ENCODE data around the gene PCSK9.

Gene PCSK9

DNA sequence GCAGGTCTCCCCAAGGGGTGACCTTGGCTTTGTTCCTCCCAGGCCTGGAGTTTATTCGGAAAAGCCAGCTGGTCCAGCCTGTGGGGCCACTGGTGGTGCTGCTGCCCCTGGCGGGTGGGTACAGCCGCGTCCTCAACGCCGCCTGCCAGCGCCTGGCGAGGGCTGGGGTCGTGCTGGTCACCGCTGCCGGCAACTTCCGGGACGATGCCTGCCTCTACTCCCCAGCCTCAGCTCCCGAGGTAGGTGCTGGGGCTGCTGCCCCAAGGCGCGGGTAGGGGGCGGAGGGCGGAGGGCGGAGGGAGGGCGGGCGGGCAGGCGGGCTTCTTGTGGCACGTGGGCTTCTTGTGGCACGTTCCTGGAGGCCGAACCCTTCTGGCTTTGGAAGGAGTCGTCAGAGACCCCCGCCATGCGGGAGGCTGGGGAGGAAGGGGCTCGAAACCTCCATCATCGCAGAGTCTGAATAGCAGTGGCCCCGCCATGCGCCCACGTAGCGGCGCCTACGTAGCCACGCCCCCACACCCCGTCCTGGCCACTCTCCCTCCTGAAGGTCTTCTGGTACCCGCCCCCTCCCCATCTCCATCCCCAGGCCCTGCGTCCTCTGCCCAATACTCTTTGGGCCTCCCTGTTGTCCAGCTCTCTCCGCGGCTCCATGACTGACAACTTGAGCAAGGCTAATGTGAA is 16.7 kb downstream of the PCSK9 start:
- no peak for DNase-seq (ENCODE audit: extremely low read depth, low read depth)
- TF ChIP-seq, protein P1, sequence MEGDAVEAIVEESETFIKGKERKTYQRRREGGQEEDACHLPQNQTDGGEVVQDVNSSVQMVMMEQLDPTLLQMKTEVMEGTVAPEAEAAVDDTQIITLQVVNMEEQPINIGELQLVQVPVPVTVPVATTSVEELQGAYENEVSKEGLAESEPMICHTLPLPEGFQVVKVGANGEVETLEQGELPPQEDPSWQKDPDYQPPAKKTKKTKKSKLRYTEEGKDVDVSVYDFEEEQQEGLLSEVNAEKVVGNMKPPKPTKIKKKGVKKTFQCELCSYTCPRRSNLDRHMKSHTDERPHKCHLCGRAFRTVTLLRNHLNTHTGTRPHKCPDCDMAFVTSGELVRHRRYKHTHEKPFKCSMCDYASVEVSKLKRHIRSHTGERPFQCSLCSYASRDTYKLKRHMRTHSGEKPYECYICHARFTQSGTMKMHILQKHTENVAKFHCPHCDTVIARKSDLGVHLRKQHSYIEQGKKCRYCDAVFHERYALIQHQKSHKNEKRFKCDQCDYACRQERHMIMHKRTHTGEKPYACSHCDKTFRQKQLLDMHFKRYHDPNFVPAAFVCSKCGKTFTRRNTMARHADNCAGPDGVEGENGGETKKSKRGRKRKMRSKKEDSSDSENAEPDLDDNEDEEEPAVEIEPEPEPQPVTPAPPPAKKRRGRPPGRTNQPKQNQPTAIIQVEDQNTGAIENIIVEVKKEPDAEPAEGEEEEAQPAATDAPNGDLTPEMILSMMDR (IDR thresholded peaks at IDR 0.05; ENCODE audit: low read depth, low read length) = no peak

DNA sequence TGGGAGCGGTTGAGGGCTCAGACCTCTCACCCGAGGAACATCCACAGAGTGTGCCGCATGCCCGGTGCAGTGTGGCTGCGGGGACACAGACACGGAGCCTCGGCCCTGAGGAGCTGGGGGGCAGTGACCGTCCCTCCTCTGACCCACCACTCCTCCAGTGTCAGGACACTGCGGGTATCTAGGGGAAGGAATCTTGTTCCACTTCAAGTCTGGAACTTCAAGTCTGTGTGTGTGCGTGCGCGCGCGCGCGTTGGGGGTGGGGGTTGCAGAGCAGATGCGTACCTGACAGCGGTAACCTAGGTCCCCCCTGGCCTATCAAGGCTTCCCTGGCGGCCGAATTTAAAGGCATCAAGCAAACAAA is 17.3 kb downstream of the PCSK9 start:
- no peak for DNase-seq (ENCODE audit: extremely low read depth, low read depth)
- TF ChIP-seq, protein P1 (IDR thresholded peaks at IDR 0.05; ENCODE audit: low read depth, low read length) = no peak

DNA sequence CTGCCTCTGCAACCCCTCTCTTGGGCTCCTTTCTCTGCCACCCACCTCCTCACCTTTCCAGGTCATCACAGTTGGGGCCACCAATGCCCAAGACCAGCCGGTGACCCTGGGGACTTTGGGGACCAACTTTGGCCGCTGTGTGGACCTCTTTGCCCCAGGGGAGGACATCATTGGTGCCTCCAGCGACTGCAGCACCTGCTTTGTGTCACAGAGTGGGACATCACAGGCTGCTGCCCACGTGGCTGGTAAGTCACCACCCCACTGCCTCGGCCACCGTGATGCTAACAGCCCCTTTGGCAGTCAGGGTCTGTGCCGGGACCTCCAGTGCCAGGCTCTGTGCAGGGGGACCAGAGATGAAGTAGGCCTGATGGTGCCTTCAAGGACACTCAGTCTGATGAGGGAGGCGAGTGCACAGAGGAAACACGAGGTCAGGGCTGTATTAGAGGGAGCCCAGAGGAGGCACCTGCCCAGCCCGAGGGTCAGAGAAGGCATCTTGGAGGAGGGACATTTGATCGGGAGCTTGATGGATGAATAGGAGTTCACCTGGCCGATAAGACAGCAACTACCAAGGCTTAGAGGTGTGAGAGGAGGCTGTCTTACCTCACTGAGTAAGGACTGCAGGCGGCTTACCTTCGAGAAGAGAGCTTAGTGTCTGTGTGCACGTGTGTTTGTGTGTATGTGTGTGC is 18.1 kb downstream of the PCSK9 start:
- TF ChIP-seq, protein P1 (IDR thresholded peaks at IDR 0.05; ENCODE audit: low read depth, low read length) = no peak

DNA sequence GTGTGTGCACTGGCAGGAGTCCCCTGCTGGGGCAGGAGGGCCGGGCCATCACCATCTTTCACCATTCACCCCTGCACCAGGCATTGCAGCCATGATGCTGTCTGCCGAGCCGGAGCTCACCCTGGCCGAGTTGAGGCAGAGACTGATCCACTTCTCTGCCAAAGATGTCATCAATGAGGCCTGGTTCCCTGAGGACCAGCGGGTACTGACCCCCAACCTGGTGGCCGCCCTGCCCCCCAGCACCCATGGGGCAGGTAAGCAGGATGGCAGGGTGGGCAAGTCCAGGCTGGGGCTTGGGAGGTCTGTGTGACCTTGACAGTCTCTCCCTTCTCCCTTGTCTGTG is 18.6 kb downstream of the PCSK9 start:
- DNase-seq (ENCODE audit: extremely low read depth, low read depth) = no peak
- TF ChIP-seq, protein P1 (IDR thresholded peaks at IDR 0.05; ENCODE audit: low read depth, low read length) = no peak

More for the DNA sequence above, 18.1 kb downstream of the PCSK9 start:
- DNase-seq (ENCODE audit: extremely low read depth, low read depth) = no peak

DNA sequence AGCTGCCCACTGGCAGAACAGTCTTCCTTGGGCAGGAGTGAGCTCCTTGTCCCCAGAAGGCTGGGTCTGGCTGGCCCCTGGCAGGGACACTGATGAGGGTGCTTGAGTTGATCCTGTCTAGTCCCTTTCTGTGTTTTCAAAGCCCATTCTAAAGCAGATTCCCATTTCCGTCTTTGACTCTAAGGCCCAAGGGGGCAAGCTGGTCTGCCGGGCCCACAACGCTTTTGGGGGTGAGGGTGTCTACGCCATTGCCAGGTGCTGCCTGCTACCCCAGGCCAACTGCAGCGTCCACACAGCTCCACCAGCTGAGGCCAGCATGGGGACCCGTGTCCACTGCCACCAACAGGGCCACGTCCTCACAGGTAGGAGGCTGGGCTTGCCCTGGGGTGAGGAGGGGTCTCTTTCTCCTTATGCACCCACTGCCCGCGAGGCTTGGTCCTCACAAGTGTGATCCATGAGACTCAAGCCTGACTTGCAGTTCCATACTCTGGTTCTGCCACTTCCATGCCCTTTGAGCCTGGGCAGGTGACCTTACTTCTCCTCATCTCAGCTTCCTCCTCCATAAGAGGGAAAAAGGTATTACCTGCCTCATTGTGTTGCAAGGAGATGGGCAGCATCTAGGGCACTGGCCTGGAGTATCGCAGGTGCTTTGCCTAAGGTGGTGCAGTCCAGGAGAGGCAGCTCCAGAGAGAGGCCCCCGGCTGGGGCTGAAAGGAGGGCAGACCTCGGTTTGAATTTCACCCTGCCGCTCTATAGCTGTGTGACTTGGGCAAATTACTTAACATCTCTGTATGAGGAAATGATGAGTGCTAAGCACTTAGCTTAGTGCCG is 20.2 kb downstream of the PCSK9 start:
- no peak for DNase-seq (ENCODE audit: extremely low read depth, low read depth)
- TF ChIP-seq, protein P1 (IDR thresholded peaks at IDR 0.05; ENCODE audit: low read depth, low read length) = no peak

DNA sequence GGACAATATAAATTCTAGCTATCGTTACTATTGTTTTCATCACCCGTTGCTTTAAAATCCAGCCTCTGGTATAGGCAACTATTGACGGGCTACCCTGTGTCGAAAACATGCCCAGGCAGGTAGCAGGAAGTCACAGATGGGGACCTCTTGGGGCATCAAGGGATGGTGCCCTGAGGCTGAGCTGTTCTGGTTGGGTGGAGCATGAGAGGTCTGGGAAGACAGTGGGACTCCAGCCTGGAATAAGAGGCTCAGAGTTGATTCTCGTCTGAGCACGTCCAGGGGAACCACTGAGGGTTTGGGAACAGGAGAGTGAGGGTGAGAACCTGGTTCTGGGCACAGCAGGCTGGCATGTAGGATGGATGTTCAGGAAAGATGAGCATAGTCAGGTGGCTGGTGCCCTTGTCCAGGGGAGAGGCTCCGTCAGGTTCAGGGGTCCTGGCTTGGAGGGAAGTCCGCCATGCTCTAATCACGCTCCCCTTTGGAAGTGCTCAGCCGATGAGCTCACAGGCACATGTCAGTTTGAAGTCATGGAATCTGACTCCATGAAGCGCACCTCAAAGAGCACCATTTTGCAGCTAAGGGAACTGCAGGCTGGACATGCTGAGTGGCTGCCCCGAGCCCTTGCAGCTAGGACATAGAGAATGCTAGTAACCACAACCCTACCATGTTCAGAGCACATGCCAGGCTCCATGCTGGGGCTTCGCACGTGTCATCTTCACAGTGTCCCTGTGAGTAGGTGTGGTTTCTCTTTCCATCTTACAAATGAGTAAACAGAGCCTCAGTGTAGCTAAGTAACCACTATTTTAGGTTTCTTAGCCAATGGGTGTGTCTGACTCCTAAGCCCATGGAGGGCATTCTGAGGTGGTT is 21.0 kb downstream of the PCSK9 start:
- no peak for DNase-seq (ENCODE audit: extremely low read depth, low read depth)

More for the DNA sequence above, 21.0 kb downstream of the PCSK9 start:
- TF ChIP-seq, protein P1 (IDR thresholded peaks at IDR 0.05; ENCODE audit: low read depth, low read length) = no peak
